HepG2 (cell line): Measurements from ENCODE around the gene LRFN2. TPM values are rescaled to one million over a fixed set of nuclear protein-coding genes. Genes with fewer than 3 reads are reported as not detected.

ENCODE experiments used
- ATAC-seq: fragments of 200-7000 bp; cut with Tn5 transposase; 3 replicates; pipeline ENCODE4 v1.9.1; 2020; ENCODE audit warnings: mild to moderate bottlenecking, moderate library complexity
- BruUV-seq: library from RNA; stranded (reverse); fragments of 400-500 nt; replicated peaks from 2 replicates; lab custom pipeline; 2021; lab: Mats Ljungman, UMichigan
- CTCF ChIA-PET: fragments of 300-600 bp; formaldehyde crosslinking; extraction: SDS; loops from one replicate; lab custom pipeline; 2021; ENCODE audit warnings: low total read pairs, inconsistent platforms, low intra/inter-chr PET ratio; lab: Yijun Ruan, JAX
- POLR2A ChIA-PET: fragments of 350-600 bp; sonication (Branson Sonifier 250); formaldehyde crosslinking; loops from one replicate; lab custom pipeline; 2020; ENCODE audit warnings: antibody characterized with exemption, inconsistent platforms; lab: Yijun Ruan, JAX
- DNase-seq: peaks from one replicate; pipeline ENCODE4 v3.0.0-alpha.2; 2015; ENCODE audit warnings: low spot score
- FAIRE-seq: peaks from 3 replicates; lab custom pipeline; 2011; peaks lifted over from hg19 to GRCh38; lab: Jason Lieb, UNC
- H2AFZ ChIP-seq: one replicate; pipeline ENCODE4 v1.6.1; 2011; ENCODE audit warnings: low read length, inconsistent platforms
- H3K27ac ChIP-seq: fragments of 300-600 bp; 3 replicates; pipeline ENCODE4 v1.8.0; 2011; ENCODE audit warnings: mixed run types, mild to moderate bottlenecking, mixed read lengths, low read length, inconsistent platforms; ENCODE audit not compliant: insufficient read depth; ENCODE audit errors: extremely low read length
- H3K27me3 ChIP-seq, 2 experiments: fragments of 200-600 bp in 1 of 2; 2 replicates in 1 of 2; 3 replicates in 1 of 2; pipeline versions ENCODE4 v1.6.0 to v1.8.0; 2011; ENCODE audit warnings: low read length in 2 of 2, mild to moderate bottlenecking in 2 of 2, moderate library complexity in 2 of 2, inconsistent platforms in 1 of 2; ENCODE audit not compliant: insufficient read depth in 2 of 2, control insufficient read depth in 1 of 2
- H3K36me3 ChIP-seq, 2 experiments: fragments of 200-600 bp in 1 of 2; replicated peaks in 1 of 2; 2 replicates in 1 of 2; 3 replicates in 1 of 2; pipeline versions ENCODE4 v1.5.1 to v1.8.0; 2011; ENCODE audit warnings: low read length in 2 of 2, inconsistent platforms in 1 of 2; ENCODE audit not compliant: insufficient read depth in 2 of 2, control insufficient read depth in 1 of 2
- H3K4me1 ChIP-seq: 2 replicates; pipeline ENCODE4 v1.5.1; 2012; ENCODE audit warnings: low read length, inconsistent platforms; ENCODE audit not compliant: insufficient read depth
- H3K4me2 ChIP-seq: 2 replicates; pipeline ENCODE4 v1.6.0; 2011; ENCODE audit warnings: low read depth, low read length, inconsistent platforms
- H3K4me3 ChIP-seq, 3 experiments: fragments of 200-600 bp in 1 of 3; sonication (generic), shearing (Covaris generic) in 1 of 3; replicated peaks in 1 of 3; 2 replicates each; pipeline ENCODE4 v1.5.1; 2011 to 2016; ENCODE audit warnings: low read length in 3 of 3, inconsistent platforms in 2 of 3, low read depth in 2 of 3, mild to moderate bottlenecking in 2 of 3, control low read depth in 1 of 3, mixed read lengths in 1 of 3; ENCODE audit not compliant: insufficient read depth in 1 of 3
- H3K79me2 ChIP-seq: one replicate; pipeline ENCODE4 v1.6.1; 2011; ENCODE audit warnings: low read length, inconsistent platforms; ENCODE audit not compliant: insufficient read depth
- H3K9ac ChIP-seq: 2 replicates; pipeline ENCODE4 v1.6.0; 2011; ENCODE audit warnings: mild to moderate bottlenecking, low read depth, low read length, inconsistent platforms; ENCODE audit not compliant: insufficient read depth
- H3K9me3 ChIP-seq: 2 replicates; pipeline ENCODE4 v1.5.1; 2012; ENCODE audit warnings: mild to moderate bottlenecking, low read length
- H4K20me1 ChIP-seq: 2 replicates; pipeline ENCODE4 v1.6.0; 2011; ENCODE audit warnings: inconsistent platforms, mild to moderate bottlenecking, low read length, moderate library complexity; ENCODE audit not compliant: insufficient read depth
- CC2D1A ChIP-seq: sonication (generic); formaldehyde crosslinking; IDR thresholded peaks from 2 replicates; pipeline ENCODE4 v1.8.1; 2023; ENCODE audit warnings: mild to moderate bottlenecking, missing genetic modification reagents
- CREB3 ChIP-seq: sonication (generic); formaldehyde crosslinking; IDR thresholded peaks from 2 replicates; pipeline ENCODE4 v1.5.0; 2020; ENCODE audit warnings: missing genetic modification reagents
- CTCF ChIP-seq: sonication (generic); formaldehyde crosslinking; IDR thresholded peaks from 2 replicates; pipeline ENCODE4 v1.5.0; 2020; ENCODE audit warnings: mild to moderate bottlenecking, missing genetic modification reagents, moderate library complexity
- DNMT3B ChIP-seq: conservative IDR thresholded peaks from 2 replicates; pipeline ENCODE4 v1.6.1; 2016; ENCODE audit warnings: missing biosample characterization, control low read depth
- FOSL1 ChIP-seq: sonication (generic); formaldehyde crosslinking; IDR thresholded peaks from 2 replicates; pipeline ENCODE4 v1.9.0; 2021; ENCODE audit warnings: missing genetic modification reagents, borderline replicate concordance
- IRF2 ChIP-seq: IDR thresholded peaks from 2 replicates; pipeline ENCODE4 v1.6.1; 2018; ENCODE audit warnings: missing genetic modification reagents, missing compliant biosample characterization
- RARG ChIP-seq: sonication (generic); formaldehyde crosslinking; IDR thresholded peaks from 2 replicates; pipeline ENCODE4 v1.4.0; 2020; ENCODE audit warnings: low read depth, mild to moderate bottlenecking, missing genetic modification reagents
- REXO4 ChIP-seq: sonication (generic); formaldehyde crosslinking; IDR thresholded peaks from 2 replicates; pipeline ENCODE4 v1.8.0; 2022; ENCODE audit warnings: missing genetic modification reagents, mild to moderate bottlenecking, borderline replicate concordance
- TBX3 ChIP-seq: fragments of 450-650 bp; IDR thresholded peaks from 2 replicates; pipeline ENCODE4 v1.6.1; 2017; ENCODE audit warnings: antibody characterized with exemption, mild to moderate bottlenecking, inconsistent platforms, borderline replicate concordance
- ZFP62 ChIP-seq: sonication (generic); formaldehyde crosslinking; IDR thresholded peaks from 2 replicates; pipeline ENCODE4 v1.4.0; 2020; ENCODE audit warnings: missing genetic modification reagents
- ZGPAT ChIP-seq: IDR thresholded peaks from 2 replicates; pipeline ENCODE4 v1.6.1; 2016; ENCODE audit warnings: mild to moderate bottlenecking
- ZMYM3 ChIP-seq: sonication (generic); formaldehyde crosslinking; IDR thresholded peaks from 2 replicates; pipeline ENCODE4 v1.5.1; 2020; ENCODE audit warnings: mild to moderate bottlenecking, missing genetic modification reagents
- ZNF224 ChIP-seq: sonication (generic); formaldehyde crosslinking; IDR thresholded peaks from 2 replicates; pipeline ENCODE4 v1.5.0; 2020; ENCODE audit warnings: mild to moderate bottlenecking, missing genetic modification reagents
- ZSCAN29 ChIP-seq: sonication (generic); formaldehyde crosslinking; conservative IDR thresholded peaks from 2 replicates; pipeline ENCODE4 v1.4.0; 2020; ENCODE audit warnings: mild to moderate bottlenecking, missing genetic modification reagents
- WGBS: methylation state at CpG from one replicate; pipeline ENCODE4 v1.1.6; 2017; ENCODE audit warnings: low lambda C conversion rate; 5-methylcytosine and 5-hydroxymethylcytosine counted together
- in situ Hi-C: cut with HindIII; loops from 2 replicates; pipeline ENCODE4 v1.10.0; 2017; ENCODE audit warnings: low pct_unique_long_range_greater_than_20kb; ENCODE audit not compliant: extremely low pct_ligation_motif_present
- intact Hi-C: fragments of 100-400 bp; cut with micrococcal nuclease; formaldehyde crosslinking; loops from one replicate; pipeline ENCODE4 v1.10.0; 2022; ENCODE audit not compliant: unreplicated experiment
- polyA plus RNA-seq, 8 experiments: library from polyadenylated mRNA; depleted of rRNA in 3 of 8; stranded (reverse) in 7 of 8; unstranded in 1 of 8; fragments of >200 nt; fragmentation: Illumina TruSeq in 4 of 8; extraction: Trizol in 4 of 8; gene quantifications; 2 replicates each; pipeline versions ENCODE4 v1.2.1 to v1.2.3, GENCODE V29; 2011 to 2016; ENCODE audit warnings: low read depth in 4 of 8, missing spikeins in 1 of 8, mixed read lengths in 1 of 8; ENCODE audit not compliant: insufficient read depth in 1 of 8
- total RNA-seq, 5 experiments: library from RNA; depleted of rRNA; stranded (reverse); fragments of >200 nt; fragmentation: Illumina TruSeq; extraction: Trizol; gene quantifications; 2 replicates each; pipeline ENCODE4 v1.2.3, GENCODE V29; 2016; ENCODE audit warnings: low read depth in 1 of 5
- TF ChIP-seq, protein P1 (sequence below): sonication (generic); formaldehyde crosslinking; IDR thresholded peaks from 2 replicates; pipeline ENCODE4 v1.5.0; 2020; ENCODE audit warnings: mild to moderate bottlenecking, missing genetic modification reagents

The LRFN2 gene
- total and polyA plus RNA-seq, 2 of the 13 experiments (the other 11 are each of a cell fraction or from before 2014, with no cell fraction given) = not detected

- Histone ChIP-seq H2AFZ (no peak overlapping the region), H3K4me3 (no peak overlapping the region), H3K79me2 (no peaks in the 10 kb centered on the region), H3K4me2 (no peak overlapping the region), H3K9me3 (no peaks in the 10 kb centered on the region), H3K4me1 (no peaks in the 10 kb centered on the region), H4K20me1 (no peaks in the 10 kb centered on the region), H3K36me3 (no peaks in the 10 kb centered on the region), H3K9ac (no peak overlapping the region), H3K27me3 (peaks cover 5 to 6% of the 10 kb centered on the region in 2 experiments; a peak in 2 of 5 replicates), H3K27ac (no peak overlapping the region)
- TF ChIP-seq CTCF (CRISPR knock-in tag) (no peak), TBX3 (no peak), FOSL1 (CRISPR knock-in tag) (no peak), ZMYM3 (CRISPR knock-in tag) (no peak), RARG (no peak), ZSCAN29 (no peak), ZNF224 (CRISPR knock-in tag) (no peak), IRF2 (CRISPR knock-in tag) (no peak), DNMT3B (CRISPR knock-in tag) (no peak), CC2D1A (CRISPR knock-in tag) (no peak), CREB3 (CRISPR knock-in tag) (no peak), ZFP62 (CRISPR knock-in tag) (no peak), REXO4 (no peak), ZGPAT (CRISPR knock-in tag) (no peak)
- TF ChIP-seq, protein P1, sequence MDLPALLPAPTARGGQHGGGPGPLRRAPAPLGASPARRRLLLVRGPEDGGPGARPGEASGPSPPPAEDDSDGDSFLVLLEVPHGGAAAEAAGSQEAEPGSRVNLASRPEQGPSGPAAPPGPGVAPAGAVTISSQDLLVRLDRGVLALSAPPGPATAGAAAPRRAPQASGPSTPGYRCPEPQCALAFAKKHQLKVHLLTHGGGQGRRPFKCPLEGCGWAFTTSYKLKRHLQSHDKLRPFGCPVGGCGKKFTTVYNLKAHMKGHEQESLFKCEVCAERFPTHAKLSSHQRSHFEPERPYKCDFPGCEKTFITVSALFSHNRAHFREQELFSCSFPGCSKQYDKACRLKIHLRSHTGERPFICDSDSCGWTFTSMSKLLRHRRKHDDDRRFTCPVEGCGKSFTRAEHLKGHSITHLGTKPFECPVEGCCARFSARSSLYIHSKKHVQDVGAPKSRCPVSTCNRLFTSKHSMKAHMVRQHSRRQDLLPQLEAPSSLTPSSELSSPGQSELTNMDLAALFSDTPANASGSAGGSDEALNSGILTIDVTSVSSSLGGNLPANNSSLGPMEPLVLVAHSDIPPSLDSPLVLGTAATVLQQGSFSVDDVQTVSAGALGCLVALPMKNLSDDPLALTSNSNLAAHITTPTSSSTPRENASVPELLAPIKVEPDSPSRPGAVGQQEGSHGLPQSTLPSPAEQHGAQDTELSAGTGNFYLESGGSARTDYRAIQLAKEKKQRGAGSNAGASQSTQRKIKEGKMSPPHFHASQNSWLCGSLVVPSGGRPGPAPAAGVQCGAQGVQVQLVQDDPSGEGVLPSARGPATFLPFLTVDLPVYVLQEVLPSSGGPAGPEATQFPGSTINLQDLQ (CRISPR knock-in tag) = no peak
- BruUV-seq = no TSS peak
- FAIRE-seq (no peak), DNase-seq (no peak), ATAC-seq (no peak)
- POLR2A ChIA-PET = no interaction called here
- intact Hi-C loops (no loop called here), in situ Hi-C loops (no loop called here)
- CTCF ChIA-PET = no interaction called here
- WGBS = 10% methylated on average over 4 of the region's 4 CpGs
Measured at GRCh38 chr6:40408786-40409542, 178.2 kb downstream of the LRFN2 start.
